ENCODE data around the gene CDH23. TPM values are rescaled to one million over a fixed set of nuclear protein-coding genes. Genes with fewer than 3 reads are reported as not detected.

Gene CDH23
- total RNA-seq, 1 experiment from 2014 or later, result 0.02 TPM

- no peak overlapping the region for H3K4me3 Mint-ChIP-seq (ENCODE audit: unreplicated experiment)
- H3K4me1 Mint-ChIP-seq (ENCODE audit: insufficient read depth, unreplicated experiment), result no peaks in the 10 kb centered on the region
- H3K27ac Mint-ChIP-seq (ENCODE audit: low read depth, unreplicated experiment), result no peak overlapping the region
- H3K27me3 Mint-ChIP-seq (ENCODE audit: insufficient read depth, unreplicated experiment), result no peaks in the 10 kb centered on the region
- BruUV-seq (replicated peaks), result no TSS peak
- ChIA-PET CTCF (no interaction called here), POLR2A (no interaction called here)
- intact Hi-C loops (cut with micrococcal nuclease), result no loop called here
- DNase-seq (ENCODE audit: unreplicated experiment), result no peak
- TF ChIP-seq CTCF (IDR thresholded peaks at IDR 0.05; ENCODE audit: unreplicated experiment), result no peak
- peaks cover 85% of the 10 kb centered on the region for H3K36me3 Mint-ChIP-seq (ENCODE audit: insufficient read depth, unreplicated experiment)
- no peaks in the 10 kb centered on the region for H3K9me3 Mint-ChIP-seq (ENCODE audit: unreplicated experiment)
These were observed 423.3 kb downstream of the CDH23 start for GRCh38 chr10:71819985-71820384.

- no TSS peak for BruUV-seq (replicated peaks)
- DNase-seq (ENCODE audit: unreplicated experiment), result no peak
- no peaks in the 10 kb centered on the region for H3K27me3 Mint-ChIP-seq (ENCODE audit: insufficient read depth, unreplicated experiment)
- ChIA-PET CTCF (no interaction called here), POLR2A (no interaction called here)
- H3K4me3 Mint-ChIP-seq (ENCODE audit: unreplicated experiment), result no peak overlapping the region
- H3K36me3 Mint-ChIP-seq (ENCODE audit: insufficient read depth, unreplicated experiment), result peaks cover 90% of the 10 kb centered on the region
- no peak for TF ChIP-seq CTCF (IDR thresholded peaks at IDR 0.05; ENCODE audit: unreplicated experiment)
- H3K9me3 Mint-ChIP-seq (ENCODE audit: unreplicated experiment), result no peaks in the 10 kb centered on the region
- H3K4me1 Mint-ChIP-seq (ENCODE audit: insufficient read depth, unreplicated experiment), result no peaks in the 10 kb centered on the region
- no peak overlapping the region for H3K27ac Mint-ChIP-seq (ENCODE audit: low read depth, unreplicated experiment)
- intact Hi-C loops (cut with micrococcal nuclease), result no loop called here
These were observed 424.2 kb downstream of the CDH23 start for GRCh38 chr10:71820966-71821365.

DNA sequence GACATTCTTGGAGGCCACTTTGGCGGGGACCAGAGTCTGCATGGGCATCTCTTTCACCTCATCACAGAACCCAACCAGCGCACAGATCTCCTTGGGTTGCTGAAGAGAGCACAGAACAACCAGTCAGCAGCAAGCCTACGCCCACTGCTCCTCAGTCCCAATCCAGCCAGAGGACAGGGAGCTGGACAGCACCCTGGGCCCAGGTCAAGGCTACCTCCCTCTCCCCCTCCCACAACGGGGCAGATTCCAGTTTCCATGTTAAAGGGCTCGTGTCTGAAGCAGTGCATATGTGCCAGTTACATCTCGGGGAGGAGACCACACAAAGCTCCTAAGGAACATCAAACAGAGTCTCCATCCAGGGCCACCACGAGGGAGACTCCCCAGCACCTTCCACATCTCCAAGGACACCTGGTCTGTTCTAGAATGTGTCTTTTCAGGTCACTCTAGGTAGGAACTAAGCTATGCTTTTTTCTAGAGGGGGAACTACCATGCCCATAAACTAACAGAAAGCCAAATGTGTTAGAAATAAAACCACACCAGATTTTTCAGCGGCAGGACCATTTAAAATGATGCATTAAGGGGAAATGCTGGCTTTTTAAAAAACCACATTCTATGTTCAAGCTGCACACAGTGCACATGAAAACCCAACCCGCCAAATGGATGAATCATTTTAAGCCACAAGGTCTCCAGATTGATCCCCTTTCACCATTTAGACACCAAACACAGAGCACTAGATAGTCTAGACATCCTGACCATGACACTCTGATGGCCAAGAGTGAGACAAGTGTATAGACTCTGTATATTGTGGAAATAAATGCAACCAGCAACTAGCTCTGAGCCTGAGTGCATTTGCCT is 425.4 kb downstream of the CDH23 start:
- intact Hi-C loops (cut with micrococcal nuclease), result no loop called here
- no peak overlapping the region for H3K4me3 Mint-ChIP-seq (ENCODE audit: unreplicated experiment)
- CTCF ChIA-PET, result interaction anchor here (0.8 kb wide), 1 partner anchor 9 kb away, joined by 4 read pairs; no protein-coding TSS in a partner anchor
- peak overlapping the region; percentile 12 for H3K27ac Mint-ChIP-seq (ENCODE audit: low read depth, unreplicated experiment)
- no peak for TF ChIP-seq CTCF (IDR thresholded peaks at IDR 0.05; ENCODE audit: unreplicated experiment)
- DNase-seq (ENCODE audit: unreplicated experiment), result no peak
- H3K4me1 Mint-ChIP-seq (ENCODE audit: insufficient read depth, unreplicated experiment), result no peaks in the 10 kb centered on the region
- no peaks in the 10 kb centered on the region for H3K27me3 Mint-ChIP-seq (ENCODE audit: insufficient read depth, unreplicated experiment)
- H3K9me3 Mint-ChIP-seq (ENCODE audit: unreplicated experiment), result no peaks in the 10 kb centered on the region
- POLR2A ChIA-PET, result interaction anchor here (0.6 kb wide), 1 partner anchor 27 kb away, joined by 3 read pairs; no protein-coding TSS in a partner anchor
- BruUV-seq (replicated peaks), result no TSS peak
- peaks cover 91% of the 10 kb centered on the region for H3K36me3 Mint-ChIP-seq (ENCODE audit: insufficient read depth, unreplicated experiment)

GRCh38 chr10:71823356-71823755 is 426.6 kb downstream of the CDH23 start:
- ChIA-PET CTCF (no interaction called here), POLR2A (no interaction called here)
- intact Hi-C loops (cut with micrococcal nuclease), result no loop called here
- no peak overlapping the region for H3K27ac Mint-ChIP-seq (ENCODE audit: low read depth, unreplicated experiment)
- H3K4me3 Mint-ChIP-seq (ENCODE audit: unreplicated experiment), result no peak overlapping the region
- no peak for TF ChIP-seq CTCF (IDR thresholded peaks at IDR 0.05; ENCODE audit: unreplicated experiment)
- peaks cover 91% of the 10 kb centered on the region for H3K36me3 Mint-ChIP-seq (ENCODE audit: insufficient read depth, unreplicated experiment)
- no TSS peak for BruUV-seq (replicated peaks)
- H3K27me3 Mint-ChIP-seq (ENCODE audit: insufficient read depth, unreplicated experiment), result no peaks in the 10 kb centered on the region
- H3K9me3 Mint-ChIP-seq (ENCODE audit: unreplicated experiment), result no peaks in the 10 kb centered on the region
- H3K4me1 Mint-ChIP-seq (ENCODE audit: insufficient read depth, unreplicated experiment), result no peaks in the 10 kb centered on the region
- no peak for DNase-seq (ENCODE audit: unreplicated experiment)
